HCT116 (cell line): Measurements from ENCODE around the gene PLCH2. TPM values are rescaled to one million over a fixed set of nuclear protein-coding genes. Genes with fewer than 3 reads are reported as not detected.

Experiments used
- ATAC-seq: fragments of 200-7000 bp; cut with Tn5 transposase; 2 replicates; pipeline ENCODE4 v1.9.1; 2020; ENCODE audit warnings: mild to moderate bottlenecking, moderate library complexity
- BruUV-seq: library from RNA; stranded (reverse); fragments of 400-500 nt; replicated peaks from 2 replicates; lab custom pipeline; 2021; lab: Mats Ljungman, UMichigan
- CTCF ChIA-PET: fragments of 300-600 bp; sonication (Branson Sonifier 250); formaldehyde crosslinking; loops from one replicate; lab custom pipeline; 2021; ENCODE audit warnings: antibody characterized with exemption; lab: Charles Lee
- POLR2A ChIA-PET: fragments of 300-600, 350-600 bp; sonication (Branson Sonifier 250); formaldehyde crosslinking; loops from one replicate; lab custom pipeline; 2021; ENCODE audit warnings: antibody characterized with exemption; lab: Charles Lee
- RAD21 ChIA-PET, 2 experiments: fragments of 300-600 bp; sonication (Branson Sonifier 250); formaldehyde crosslinking; loops; one replicate each; lab custom pipeline; 2023; ENCODE audit warnings: low total read pairs in 2 of 2; ENCODE audit not compliant: uncharacterized antibody in 2 of 2, unreplicated experiment in 2 of 2, low non-redundant PET in 1 of 2; lab: Charles Lee
- DNase-seq: peaks from one replicate; pipeline ENCODE4 v3.0.0-alpha.2; 2010; ENCODE audit warnings: low read depth, low spot score
- H2AFZ ChIP-seq: fragments of 200-600 bp; shearing (Covaris generic), sonication (generic); 2 replicates; pipeline ENCODE4 v1.6.1; 2017; ENCODE audit warnings: low read depth, mixed run types, mixed read lengths, antibody characterized with exemption, low read length; ENCODE audit not compliant: poor library complexity, severe bottlenecking
- H3K27ac ChIP-seq: 2 replicates; pipeline ENCODE4 v1.5.1; 2012; ENCODE audit warnings: low read depth, low read length
- H3K27me3 ChIP-seq: fragments of 200-600 bp; sonication (generic); 2 replicates; pipeline ENCODE4 v1.6.1; 2016; ENCODE audit warnings: mixed run types, low read length, mixed read lengths; ENCODE audit not compliant: insufficient read depth
- H3K36me3 ChIP-seq, 2 experiments: fragments of 200-500 bp in 1 of 2; fragments of 200-600 bp in 1 of 2; sonication (Bioruptor generic) in 1 of 2; sonication (generic) in 1 of 2; 2 replicates each; pipeline versions ENCODE4 v1.5.1 to v1.6.1; 2014 to 2016; ENCODE audit warnings: low read length in 2 of 2, inconsistent platforms in 1 of 2, mixed read lengths in 1 of 2, mixed run types in 1 of 2; ENCODE audit not compliant: insufficient read depth in 2 of 2, control insufficient read depth in 1 of 2
- H3K4me1 ChIP-seq, 2 experiments: fragments of 200-600 bp in 1 of 2; sonication (generic) in 1 of 2; 2 replicates each; pipeline versions ENCODE4 v1.5.1 to v1.6.1; 2012 to 2017; ENCODE audit warnings: low read length in 2 of 2, inconsistent platforms in 1 of 2, mild to moderate bottlenecking in 1 of 2, mixed read lengths in 1 of 2, mixed run types in 1 of 2, moderate library complexity in 1 of 2; ENCODE audit not compliant: insufficient read depth in 2 of 2, control insufficient read depth in 1 of 2
- H3K4me2 ChIP-seq: fragments of 200-600 bp; sonication (generic); 2 replicates; pipeline ENCODE4 v1.6.1; 2017; ENCODE audit warnings: mixed run types, low read length, mixed read lengths
- H3K4me3 ChIP-seq, 2 experiments: fragments of 200-600 bp in 1 of 2; sonication (generic) in 1 of 2; replicated peaks in 1 of 2; 2 replicates each; pipeline ENCODE4 v1.5.1; 2011 to 2016; ENCODE audit warnings: low read length in 2 of 2, control low read depth in 1 of 2, low read depth in 1 of 2, mild to moderate bottlenecking in 1 of 2, mixed read lengths in 1 of 2, mixed run types in 1 of 2
- H3K79me2 ChIP-seq: fragments of 200-600 bp; sonication (generic); 2 replicates; pipeline ENCODE4 v1.6.1; 2017; ENCODE audit warnings: mild to moderate bottlenecking, mixed run types, low read length, moderate library complexity, mixed read lengths; ENCODE audit not compliant: insufficient read depth
- H3K9ac ChIP-seq: fragments of 200-600 bp; sonication (generic); 2 replicates; pipeline ENCODE4 v1.6.1; 2016; ENCODE audit warnings: low read length, mixed read lengths
- H3K9me2 ChIP-seq: fragments of 200-600 bp; sonication (generic), shearing (Covaris generic); 2 replicates; pipeline ENCODE4 v1.6.1; 2017; ENCODE audit warnings: mixed run types, mild to moderate bottlenecking, moderate library complexity; ENCODE audit not compliant: insufficient read depth
- H3K9me3 ChIP-seq, 2 experiments: fragments of 200-500 bp in 1 of 2; fragments of 200-600 bp in 1 of 2; sonication (Bioruptor generic) in 1 of 2; sonication (generic) in 1 of 2; 2 replicates each; pipeline ENCODE4 v1.6.1; 2014 to 2017; ENCODE audit warnings: low read length in 2 of 2, mixed read lengths in 2 of 2, inconsistent platforms in 1 of 2, low read depth in 1 of 2, mild to moderate bottlenecking in 1 of 2, mixed run types in 1 of 2, moderate library complexity in 1 of 2; ENCODE audit not compliant: control insufficient read depth in 1 of 2, insufficient read depth in 1 of 2
- H4K20me1 ChIP-seq: fragments of 200-600 bp; sonication (generic), shearing (Covaris generic); 2 replicates; pipeline ENCODE4 v1.6.1; 2017; ENCODE audit warnings: mixed run types, mild to moderate bottlenecking, moderate library complexity; ENCODE audit not compliant: insufficient read depth
- ATF3 ChIP-seq: IDR thresholded peaks from 2 replicates; pipeline ENCODE4 v1.6.1; 2012
- EGR1 ChIP-seq: IDR thresholded peaks from 2 replicates; pipeline ENCODE4 v1.6.1; 2012; ENCODE audit warnings: low read depth
- ELF1 ChIP-seq: IDR thresholded peaks from 2 replicates; pipeline ENCODE4 v1.6.1; 2012; ENCODE audit warnings: low read depth, borderline replicate concordance
- EZH2 ChIP-seq: fragments of 200-600 bp; sonication (generic); IDR thresholded peaks from 2 replicates; pipeline ENCODE4 v1.6.1; 2017; ENCODE audit warnings: antibody characterized with exemption, mixed run types
- EZH2phosphoT487 ChIP-seq: fragments of 200-600 bp; IDR thresholded peaks from 2 replicates; pipeline ENCODE4 v1.6.1; 2018; ENCODE audit warnings: antibody characterized with exemption, borderline replicate concordance
- FOSL1 ChIP-seq: IDR thresholded peaks from 2 replicates; pipeline ENCODE4 v1.6.1; 2012; ENCODE audit warnings: low read depth
- JUND ChIP-seq: IDR thresholded peaks from 2 replicates; pipeline ENCODE4 v1.6.1; 2012
- RAD21 ChIP-seq: IDR thresholded peaks from 2 replicates; pipeline ENCODE4 v1.6.1; 2012; ENCODE audit warnings: low read depth, mild to moderate bottlenecking
- SIN3A ChIP-seq: IDR thresholded peaks from 2 replicates; pipeline ENCODE4 v1.6.1; 2012; ENCODE audit warnings: low read depth
- SP1 ChIP-seq: IDR thresholded peaks from 2 replicates; pipeline ENCODE4 v1.6.1; 2012; ENCODE audit warnings: low read depth
- SRF ChIP-seq: IDR thresholded peaks from 2 replicates; pipeline ENCODE4 v1.6.1; 2012; ENCODE audit warnings: low read depth
- TCF7L2 ChIP-seq: IDR thresholded peaks from 2 replicates; pipeline ENCODE4 v1.7.0; 2011; ENCODE audit warnings: borderline replicate concordance, inconsistent platforms; ENCODE audit not compliant: insufficient read depth, insufficient read length; ENCODE audit errors: extremely low read depth
- YY1 ChIP-seq: IDR thresholded peaks from 2 replicates; pipeline ENCODE4 v1.6.1; 2011; ENCODE audit warnings: low read length, low read depth, moderate library complexity, mild to moderate bottlenecking; ENCODE audit not compliant: insufficient replicate concordance; ENCODE audit errors: extremely low read depth
- ZBTB33 ChIP-seq: IDR thresholded peaks from 2 replicates; pipeline ENCODE4 v1.6.1; 2011; ENCODE audit warnings: mild to moderate bottlenecking, low read length, moderate library complexity; ENCODE audit not compliant: insufficient replicate concordance; ENCODE audit errors: extremely low read depth
- ZFX ChIP-seq: fragments of 450-650 bp; IDR thresholded peaks from 2 replicates; pipeline ENCODE4 v1.6.1; 2017
- intact Hi-C: fragments of 100-400 bp; cut with micrococcal nuclease; formaldehyde crosslinking; loops from 2 replicates; pipeline ENCODE4 v1.10.0; 2022
- total RNA-seq: library from RNA; stranded (reverse); gene quantifications from one replicate; pipeline ENCODE4 v1.2.1, GENCODE V29; 2021; ENCODE audit not compliant: unreplicated experiment

PLCH2 gene
- total RNA-seq, 1 experiment from 2014 or later = 2.0 TPM

- peak overlapping the region; percentile 97 for H3K9ac ChIP-seq
- peaks cover 8% of the 10 kb centered on the region; the same call in 1 of the 2 replicates for H4K20me1 ChIP-seq
- no peak for TF ChIP-seq SP1
- TF ChIP-seq TCF7L2 = no peak
- TF ChIP-seq EGR1 = no peak
- no peak for TF ChIP-seq EZH2
- intact Hi-C loops = loop anchor here (5.0 kb wide), 1 partner anchor 113 kb away; the partner anchor contains the start of gene PEX10
- ATAC-seq = peak; percentile 15; the same call in 1 of the 2 replicates
- H3K9me2 ChIP-seq = no peaks in the 10 kb centered on the region
- POLR2A ChIA-PET = interaction anchor here (1.5 kb wide), 1 partner anchor 21 kb away, joined by 13 read pairs; no protein-coding TSS in a partner anchor
- H3K27me3 ChIP-seq = no peaks in the 10 kb centered on the region
- peak overlapping the region; percentile 84 for H3K27ac ChIP-seq
- H3K4me2 ChIP-seq = peak overlapping the region; percentile 91
- DNase-seq = no peak
- peaks cover 15 to 20% of the 10 kb centered on the region in 2 experiments; a peak in 3 of 4 replicates for H3K4me1 ChIP-seq
- CTCF ChIA-PET = interaction anchor here (1.0 to 1.5 kb wide), 4 partner anchors 9 to 331 kb away, joined by 3 to 6 read pairs (median 6); partner anchors contain the start of gene FAAP20
- H3K36me3 ChIP-seq = no peaks in the 10 kb centered on the region; a peak in 1 of 4 replicates
- peaks cover 50% of the 10 kb centered on the region for H3K79me2 ChIP-seq
- H3K9me3 ChIP-seq = no peaks in the 10 kb centered on the region
- RAD21 ChIA-PET = interaction anchor here in 1 of 2 experiments (1.5 kb wide), 1 partner anchor 20 kb away, joined by 3 read pairs; no protein-coding TSS in a partner anchor
- H2AFZ ChIP-seq = no peak overlapping the region
- H3K4me3 ChIP-seq = peak overlapping the region; percentile 97
- no TSS peak for BruUV-seq
Observed at GRCh38 chr1:2525572-2525919, 49.5 kb downstream of the PLCH2 start.

GRCh38 chr1:2525920-2526823, 50.1 kb downstream of the PLCH2 start, which contains the start of gene PANK4:
PANK4 (minus strand) TSS chr1:2526596; CDS start chr1:2526587, 9 bp downstream.
- ATAC-seq (peak; percentile 97), DNase-seq (peak; percentile 83)
- POLR2A ChIA-PET = interaction anchor here (0.6 to 1.5 kb wide), 3 partner anchors 9 to 21 kb away, joined by 4 to 13 read pairs (median 6); no protein-coding TSS in a partner anchor
- Histone ChIP-seq H3K4me3 (peak within 1 kb of the TSS; percentile 97), H3K4me2 (peak within 1 kb of the TSS; percentile 91), H3K79me2 (peaks cover 49% of the 10 kb centered on the region), H3K27ac (peak within 1 kb of the TSS; percentile 84), H3K9ac (peak within 1 kb of the TSS; percentile 97), H3K9me2 (no peaks in the 10 kb centered on the region), H2AFZ (no peak within 1 kb of the TSS), H4K20me1 (peaks cover 8% of the 10 kb centered on the region; the same call in 1 of the 2 replicates), H3K9me3 (no peaks in the 10 kb centered on the region), H3K36me3 (no peaks in the 10 kb centered on the region; a peak in 1 of 4 replicates), H3K27me3 (no peaks in the 10 kb centered on the region), H3K4me1 (peaks cover 15 to 20% of the 10 kb centered on the region in 2 experiments; a peak in 3 of 4 replicates)
- RAD21 ChIA-PET = interaction anchor here (0.6 to 1.5 kb wide), 3 partner anchors 19 to 160 kb away, joined by 3 to 4 read pairs (median 4); no protein-coding TSS in a partner anchor
- intact Hi-C loops = loop anchor here (5.0 kb wide), 1 partner anchor 114 kb away; the partner anchor contains the start of gene PEX10
- CTCF ChIA-PET = interaction anchor here (0.6 to 1.5 kb wide), 6 partner anchors 9 to 331 kb away, joined by 3 to 6 read pairs (median 4); partner anchors contain the start of gene FAAP20
- BruUV-seq = no TSS peak
- no peak for TF ChIP-seq ELF1
- TF ChIP-seq EZH2phosphoT487 = no peak
- TF ChIP-seq RAD21 = no peak
- TF ChIP-seq FOSL1 = no peak
- TF ChIP-seq ZBTB33 = no peak
- peak; percentile 87 for TF ChIP-seq ZFX
- no peak for TF ChIP-seq SIN3A
- no peak for TF ChIP-seq SRF
- TF ChIP-seq SP1 = no peak; the same call in 1 of the 2 replicates
- no peak for TF ChIP-seq ATF3
- no peak for TF ChIP-seq JUND
- peak; percentile 96 for TF ChIP-seq YY1
